ENCODE results near the gene LRMDA.

DNA sequence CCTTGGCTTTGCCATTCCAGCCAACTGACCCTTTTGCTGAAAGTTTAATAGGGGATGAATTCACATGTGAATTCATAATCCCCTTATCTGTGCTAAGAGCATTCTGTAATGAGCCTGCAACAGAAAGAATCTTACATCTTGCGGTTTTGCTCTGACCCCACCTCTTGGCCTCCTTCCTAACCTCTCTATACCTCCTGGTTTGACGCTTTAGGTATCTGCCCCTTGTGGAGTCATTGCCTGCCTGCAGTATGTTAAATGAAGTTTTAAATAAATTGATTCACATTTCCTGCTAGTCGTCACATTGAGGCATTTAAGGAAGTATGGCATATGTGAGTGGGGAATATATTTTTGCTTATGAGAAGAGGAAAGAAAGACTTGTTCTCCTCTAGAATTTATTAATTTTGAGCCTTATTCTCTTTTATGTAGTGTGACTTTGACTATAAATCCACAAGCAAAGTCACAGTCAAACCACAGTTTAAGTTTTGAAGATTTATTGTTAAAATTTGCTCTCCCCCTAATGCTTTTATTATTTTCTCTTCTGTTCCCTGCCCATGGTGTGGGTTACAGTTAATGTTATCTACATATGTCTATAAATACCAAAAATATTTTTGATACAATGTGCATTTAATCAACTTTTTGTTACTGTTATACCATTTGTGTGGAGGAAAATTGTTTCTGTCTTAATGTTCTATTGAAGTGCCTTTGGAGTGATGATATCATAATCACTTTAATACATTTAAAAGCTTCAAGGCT lies 60.9 kb downstream of the LRMDA start:
- TF ChIP-seq, protein P1, sequence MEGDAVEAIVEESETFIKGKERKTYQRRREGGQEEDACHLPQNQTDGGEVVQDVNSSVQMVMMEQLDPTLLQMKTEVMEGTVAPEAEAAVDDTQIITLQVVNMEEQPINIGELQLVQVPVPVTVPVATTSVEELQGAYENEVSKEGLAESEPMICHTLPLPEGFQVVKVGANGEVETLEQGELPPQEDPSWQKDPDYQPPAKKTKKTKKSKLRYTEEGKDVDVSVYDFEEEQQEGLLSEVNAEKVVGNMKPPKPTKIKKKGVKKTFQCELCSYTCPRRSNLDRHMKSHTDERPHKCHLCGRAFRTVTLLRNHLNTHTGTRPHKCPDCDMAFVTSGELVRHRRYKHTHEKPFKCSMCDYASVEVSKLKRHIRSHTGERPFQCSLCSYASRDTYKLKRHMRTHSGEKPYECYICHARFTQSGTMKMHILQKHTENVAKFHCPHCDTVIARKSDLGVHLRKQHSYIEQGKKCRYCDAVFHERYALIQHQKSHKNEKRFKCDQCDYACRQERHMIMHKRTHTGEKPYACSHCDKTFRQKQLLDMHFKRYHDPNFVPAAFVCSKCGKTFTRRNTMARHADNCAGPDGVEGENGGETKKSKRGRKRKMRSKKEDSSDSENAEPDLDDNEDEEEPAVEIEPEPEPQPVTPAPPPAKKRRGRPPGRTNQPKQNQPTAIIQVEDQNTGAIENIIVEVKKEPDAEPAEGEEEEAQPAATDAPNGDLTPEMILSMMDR (IDR thresholded peaks at IDR 0.05): no peak
- no peak for TF ChIP-seq POLR2A (IDR thresholded peaks at IDR 0.05)
